Measurements from ENCODE around the gene FITM2.
"Not testable (repeated sequence)": the region's sequence is repeated elsewhere in the genome, so short reads cannot be mapped to it uniquely, and the experiment has no call there.

The FITM2 gene

DNA sequence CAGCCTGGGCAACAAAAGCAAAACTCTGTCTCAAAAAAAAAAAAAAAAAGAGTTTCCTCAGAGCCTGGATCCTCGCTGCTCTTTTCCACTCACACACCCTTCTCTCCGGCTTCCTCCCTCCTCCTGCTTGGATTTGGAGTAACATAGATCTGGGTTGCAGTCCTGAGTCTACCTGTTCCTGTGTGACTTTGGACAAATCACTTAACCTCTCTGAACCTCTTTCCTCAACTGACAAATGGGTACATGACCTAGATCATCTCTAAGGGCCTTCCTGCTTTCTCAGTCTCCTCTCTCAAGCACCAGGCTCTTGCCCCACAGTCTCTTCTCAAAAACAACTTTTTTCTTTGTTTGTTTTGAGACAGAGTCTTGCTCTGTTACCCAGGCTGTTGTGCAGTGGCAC lies 20.2 kb upstream of the FITM2 start:
- no peak for DNase-seq (ENCODE audit: low spot score)

DNA sequence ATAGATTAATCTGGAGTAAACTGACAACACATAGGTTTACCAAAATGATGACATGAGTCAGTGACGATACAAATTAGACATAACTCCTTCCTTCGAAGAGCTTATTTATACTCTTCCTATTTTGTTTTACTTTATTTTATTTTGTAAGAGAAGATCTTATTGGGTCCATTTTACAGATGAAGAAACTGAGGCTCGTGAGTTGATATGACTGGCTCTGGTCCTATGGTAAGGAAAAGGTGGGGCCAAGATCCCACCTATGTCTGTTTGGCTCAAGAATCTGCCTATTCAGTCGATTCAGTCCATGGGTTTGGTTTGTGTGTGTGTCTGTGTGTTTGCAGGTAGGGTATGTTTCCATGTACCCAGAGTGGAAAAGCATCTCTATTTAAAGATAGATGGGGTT lies 17.4 kb upstream of the FITM2 start:
- DNase-seq (ENCODE audit: low spot score), result no peak

DNA sequence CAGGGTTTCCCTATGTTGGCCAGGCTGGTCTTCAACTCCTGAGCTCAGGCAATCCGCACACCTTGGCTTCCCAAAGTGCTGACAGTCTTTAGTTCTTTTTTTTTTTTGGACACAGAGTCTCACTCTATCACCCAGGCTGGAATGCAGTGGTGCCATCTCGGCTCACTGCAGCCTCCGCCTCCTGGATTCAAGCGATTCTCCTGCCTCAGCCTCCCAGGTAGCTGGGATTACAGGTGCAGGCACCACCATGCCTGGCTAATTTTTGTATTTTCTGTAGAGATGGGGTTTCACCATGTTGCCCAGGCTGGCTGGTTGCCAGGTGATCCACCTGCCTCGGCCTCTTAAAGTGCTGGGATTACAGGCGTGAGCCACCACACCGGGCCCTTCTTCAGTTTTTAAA lies 16.7 kb upstream of the FITM2 start:
- DNase-seq (ENCODE audit: low spot score), result not testable (repeated sequence)

DNA sequence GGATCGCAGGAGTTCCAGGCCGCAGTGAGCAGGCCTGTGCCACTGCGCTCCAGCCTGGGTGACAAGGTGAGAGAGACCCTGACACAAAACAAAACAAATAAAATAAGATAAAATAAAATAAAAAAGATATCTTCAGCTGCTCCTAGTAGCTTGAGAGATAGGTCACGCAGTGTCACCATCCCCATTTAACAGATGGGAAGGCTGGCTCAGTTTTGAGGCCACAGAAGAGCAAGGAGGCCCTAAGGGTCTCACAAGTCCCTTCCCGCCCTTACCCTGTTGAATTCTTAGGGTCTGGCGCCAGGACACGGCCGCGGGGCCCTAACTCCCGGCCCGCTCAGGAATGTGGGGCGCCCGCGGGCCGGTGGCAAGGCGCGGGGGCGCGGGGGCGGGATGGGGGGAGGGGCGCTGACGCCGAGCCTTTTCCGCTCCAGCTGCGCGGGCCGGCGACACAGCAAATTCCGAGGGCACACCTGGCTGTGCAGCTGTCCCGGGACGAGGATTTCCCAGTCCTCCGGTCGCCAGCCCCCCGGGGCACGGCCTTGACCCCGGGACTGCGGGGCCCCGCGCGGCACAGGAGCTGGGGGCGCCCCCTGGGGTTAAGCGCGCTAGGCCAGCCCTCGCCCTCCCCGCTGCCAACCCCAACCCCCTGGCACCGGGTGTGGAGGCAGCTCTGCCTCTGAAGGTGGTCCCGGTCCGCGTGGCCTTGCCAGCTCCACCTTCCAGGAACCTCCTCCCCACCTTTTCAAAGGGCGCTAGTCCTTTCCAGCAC lies 15.6 kb upstream of the FITM2 start:
- DNase-seq (ENCODE audit: low spot score), result peak; percentile 74

DNA sequence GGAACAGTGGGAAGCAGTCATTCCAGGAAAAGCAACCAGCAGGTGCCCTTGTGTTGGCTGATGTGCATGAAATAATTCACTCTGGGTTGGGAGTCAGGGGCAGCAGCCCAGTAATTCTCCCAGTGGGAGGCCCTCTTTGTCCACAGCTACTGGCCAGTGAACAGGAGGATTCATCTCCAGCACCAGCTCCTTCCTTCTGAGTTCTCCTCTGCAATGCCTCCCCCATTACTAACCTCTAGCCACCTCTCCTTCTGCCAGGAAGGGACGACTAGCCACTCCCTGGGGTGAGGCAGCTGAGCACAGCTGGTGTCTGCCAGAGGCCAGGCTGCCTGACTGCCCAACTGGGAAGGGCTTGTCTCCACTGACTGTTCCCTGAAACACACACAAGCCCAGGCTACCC lies 13.3 kb upstream of the FITM2 start:
- DNase-seq (ENCODE audit: low spot score), result peak; percentile 60

DNA sequence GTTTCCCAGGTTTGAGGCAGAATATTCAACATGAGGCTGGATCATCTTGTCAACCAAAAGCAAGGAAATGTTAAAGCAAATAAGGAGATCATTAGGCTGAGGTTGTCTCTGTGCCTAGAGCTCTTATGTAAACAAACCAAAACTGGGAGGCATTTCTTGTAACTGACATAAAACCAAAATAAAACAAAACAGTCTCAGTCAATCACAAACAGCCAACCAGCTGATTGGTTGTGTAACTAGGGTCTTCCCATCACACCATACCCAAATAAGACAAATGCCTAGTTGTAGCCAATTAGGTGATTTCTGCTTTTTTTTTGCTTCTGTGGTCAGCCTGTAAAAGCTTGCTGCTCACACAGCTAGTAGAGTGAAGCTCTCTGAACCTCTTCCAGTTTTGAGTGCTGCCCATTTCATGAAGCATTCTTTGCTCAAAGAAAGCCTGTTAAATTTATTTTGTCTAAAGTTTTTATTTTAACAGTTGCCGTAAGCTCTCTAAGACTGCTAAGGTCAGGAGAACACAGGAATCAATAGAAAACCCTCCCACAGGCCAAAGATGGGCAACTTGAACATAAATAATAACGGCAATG lies 8.9 kb upstream of the FITM2 start:
- no peak for DNase-seq (ENCODE audit: low spot score)

DNA sequence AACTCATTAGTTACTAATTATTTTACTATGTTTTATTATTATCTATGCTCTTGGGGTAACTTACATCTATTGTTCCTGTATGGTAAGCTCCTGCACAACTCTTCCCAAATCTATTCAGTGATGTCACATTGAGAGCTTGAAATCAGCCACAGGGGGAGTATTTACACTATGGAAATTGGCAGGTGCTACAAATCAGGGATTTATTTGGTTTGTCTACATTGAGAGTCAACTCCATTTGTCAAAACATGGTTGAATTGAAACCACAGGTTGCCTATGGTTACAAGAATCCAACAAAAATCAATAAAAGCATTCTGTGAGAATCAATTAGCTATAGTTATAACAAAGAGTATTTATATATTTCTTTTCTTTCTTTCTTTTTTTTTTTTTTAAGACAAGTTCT lies 3.9 kb upstream of the FITM2 start:
- no peak for DNase-seq (ENCODE audit: low spot score)

DNA sequence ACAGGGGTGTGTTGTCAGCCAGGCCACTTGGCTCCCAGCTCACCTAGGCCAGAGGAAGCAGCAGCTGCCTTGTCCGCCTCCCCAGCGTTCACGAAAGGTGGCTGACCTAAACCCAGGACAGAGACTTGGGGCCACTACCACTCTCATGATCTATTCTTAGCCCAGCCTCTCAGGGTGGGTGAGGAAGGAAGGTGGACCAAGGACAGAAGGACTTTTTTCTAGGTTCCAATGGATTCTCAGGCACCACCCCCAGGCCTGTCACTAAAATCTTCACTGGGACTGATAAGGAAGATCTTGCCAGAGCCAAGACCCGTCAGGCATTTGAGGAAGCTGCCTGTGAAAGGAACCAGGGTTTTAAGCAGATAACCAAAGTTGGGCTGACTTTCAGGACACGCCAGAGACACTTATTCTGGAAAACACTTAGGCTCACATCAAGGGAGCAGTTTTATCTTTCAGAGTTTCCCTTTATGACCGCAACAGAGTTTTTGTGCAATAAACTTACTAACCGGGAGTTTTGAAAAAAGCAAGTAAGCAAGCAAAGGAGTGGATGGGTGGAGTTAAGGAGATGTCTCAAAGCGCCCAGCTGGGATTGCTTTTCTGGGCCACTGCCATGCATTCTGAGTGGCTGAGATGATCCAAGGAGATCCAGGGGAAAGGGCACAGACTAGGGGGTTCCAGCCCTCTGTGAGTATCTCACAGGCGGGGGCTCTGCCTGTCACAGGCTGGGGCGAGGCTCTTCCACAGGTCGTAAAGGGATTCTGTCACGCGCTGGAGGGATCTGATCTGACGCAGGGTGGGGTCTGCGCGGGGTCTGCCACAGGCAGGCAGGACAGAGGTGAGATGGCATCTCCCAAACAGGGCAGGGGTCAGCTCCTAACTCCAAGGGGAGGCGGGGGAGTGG lies 989 bp downstream of the FITM2 start:
- DNase-seq (ENCODE audit: low spot score), result peak; percentile 18

DNA sequence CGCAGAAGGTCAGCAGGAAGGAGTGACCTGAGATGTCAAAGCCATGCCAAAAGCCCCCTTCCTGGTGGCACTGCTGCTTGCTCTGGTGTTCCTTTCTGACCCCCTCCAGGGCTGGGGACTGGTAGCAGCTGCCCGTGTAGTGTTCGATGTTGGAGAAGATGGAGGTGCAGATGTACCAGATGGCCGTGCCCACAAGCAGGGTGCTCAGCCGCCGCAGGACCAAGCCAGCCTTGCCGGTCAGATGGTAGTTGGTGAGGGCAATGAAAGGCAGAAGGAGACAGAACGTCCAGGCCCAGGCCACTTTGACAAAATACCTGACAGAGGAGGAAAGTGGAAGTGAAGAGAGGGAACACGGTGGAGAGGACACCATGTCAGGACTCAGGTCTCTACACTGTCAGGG lies 4.1 kb downstream of the FITM2 start:
- no peak for DNase-seq (ENCODE audit: low spot score)

DNA sequence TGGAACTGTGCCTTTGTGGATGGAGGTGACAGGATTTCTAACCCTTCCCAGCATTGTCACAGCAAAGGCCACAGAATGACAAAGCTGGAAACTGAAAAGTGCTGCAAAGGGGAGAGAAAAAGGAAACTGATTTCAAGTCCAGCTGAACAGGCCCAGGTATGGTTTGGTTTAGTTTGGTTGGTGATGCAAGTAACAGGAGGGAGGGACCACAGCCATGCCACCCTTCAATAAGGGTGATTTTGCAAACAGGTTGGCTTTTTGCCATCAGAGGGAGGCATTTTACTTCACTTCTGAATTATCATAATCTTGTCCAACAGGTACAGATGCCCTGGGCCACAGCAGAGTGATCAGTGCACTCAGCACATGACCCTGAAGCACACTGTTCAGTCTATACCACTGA lies 6.6 kb downstream of the FITM2 start:
- no peak for DNase-seq (ENCODE audit: low spot score)

DNA sequence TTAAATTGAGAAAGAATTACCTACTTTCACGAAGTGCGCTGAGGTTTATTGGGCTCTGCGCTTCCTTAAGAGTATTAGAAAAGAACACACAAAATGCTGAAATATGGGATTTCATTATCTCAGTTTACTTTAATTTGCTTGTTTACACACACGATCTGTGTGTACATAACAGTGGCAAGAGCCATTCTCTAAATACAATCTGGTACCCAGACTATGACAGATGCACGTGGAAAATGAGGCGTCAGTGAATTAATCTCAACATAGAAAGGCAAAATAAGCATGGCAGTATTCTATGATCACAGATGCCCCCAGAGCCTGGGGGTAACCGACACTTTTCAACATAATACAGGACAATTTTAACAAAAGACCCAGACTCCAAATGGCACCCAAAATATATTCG lies 8.3 kb downstream of the FITM2 start:
- no peak for DNase-seq (ENCODE audit: low spot score)

DNA sequence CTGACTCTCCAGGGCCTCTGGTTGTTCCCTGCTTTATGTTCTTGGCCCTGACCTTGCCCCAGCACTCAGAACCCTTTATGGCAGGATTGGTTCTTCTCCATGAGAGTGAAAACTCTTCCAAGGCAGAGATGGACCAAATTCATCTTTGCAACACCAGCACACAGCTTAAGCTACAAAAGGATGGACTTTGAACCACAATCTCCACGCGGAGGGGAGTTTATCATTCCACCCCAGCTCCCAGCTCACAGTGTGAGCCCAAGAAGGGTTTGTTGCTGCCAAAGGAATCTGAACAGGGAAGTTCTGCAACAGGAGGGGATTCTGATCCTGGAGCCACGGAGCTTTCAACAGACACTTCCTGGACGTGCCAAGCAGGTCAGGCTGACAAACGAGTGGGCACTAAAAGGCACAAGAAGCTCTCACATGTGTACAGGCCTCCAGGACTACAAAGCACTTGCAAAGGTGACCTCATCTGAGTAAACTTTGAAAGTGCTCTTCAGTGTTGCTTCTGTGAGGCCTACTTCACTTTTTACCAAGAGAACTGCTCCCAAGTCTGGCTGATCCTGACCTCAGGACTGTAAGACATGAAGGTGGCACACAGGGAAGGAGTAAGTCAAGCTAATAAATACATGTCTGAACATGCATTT lies 8.9 kb downstream of the FITM2 start:
- no peak for DNase-seq (ENCODE audit: low spot score)

DNA sequence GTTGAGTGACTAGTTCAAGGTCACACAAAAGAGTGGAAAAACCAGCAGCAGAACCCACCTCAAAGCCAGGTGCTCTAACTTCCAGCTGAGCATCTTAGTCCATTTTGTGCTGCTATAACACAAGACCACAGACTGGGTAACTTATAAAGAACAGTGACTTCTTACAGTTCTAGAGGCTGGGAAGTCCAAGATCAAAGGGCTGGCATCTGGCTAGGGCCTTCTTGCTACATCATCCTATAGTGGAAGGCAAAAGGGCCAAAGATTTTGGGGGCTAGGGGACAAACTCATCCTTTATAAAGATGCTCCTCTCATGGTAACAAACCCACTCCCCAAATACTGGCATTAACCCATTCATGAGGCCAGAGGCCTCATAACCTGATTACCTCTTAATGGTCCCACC lies 9.7 kb downstream of the FITM2 start:
- DNase-seq (ENCODE audit: low spot score), result no peak

DNA sequence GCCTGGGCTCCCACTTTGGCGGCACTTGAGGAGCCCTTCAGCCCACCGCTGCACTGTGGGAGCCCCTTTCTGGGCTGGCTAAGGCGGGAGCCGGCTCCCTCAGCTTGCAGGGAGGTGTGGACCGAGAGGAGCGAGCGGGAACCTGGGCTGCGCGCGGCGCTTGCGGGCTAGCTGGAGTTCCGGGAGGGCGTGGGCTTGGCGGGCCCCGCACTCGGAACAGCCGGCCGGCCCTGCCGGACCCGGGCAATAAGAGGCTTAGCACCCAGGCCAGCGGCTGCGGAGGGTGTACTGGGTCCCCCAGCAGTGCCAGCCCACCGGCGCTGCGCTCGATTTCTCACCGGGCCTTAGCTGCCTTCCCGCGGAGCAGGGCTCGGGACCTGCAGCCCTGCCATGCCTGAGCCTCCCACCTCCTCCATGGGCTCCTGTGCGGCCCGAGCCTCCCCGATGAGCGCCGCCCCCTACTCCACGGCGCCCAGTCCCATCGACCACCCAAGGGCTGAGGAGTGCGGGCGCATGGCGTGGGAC lies 11.9 kb downstream of the FITM2 start:
- DNase-seq (ENCODE audit: low spot score), result not testable (repeated sequence)

DNA sequence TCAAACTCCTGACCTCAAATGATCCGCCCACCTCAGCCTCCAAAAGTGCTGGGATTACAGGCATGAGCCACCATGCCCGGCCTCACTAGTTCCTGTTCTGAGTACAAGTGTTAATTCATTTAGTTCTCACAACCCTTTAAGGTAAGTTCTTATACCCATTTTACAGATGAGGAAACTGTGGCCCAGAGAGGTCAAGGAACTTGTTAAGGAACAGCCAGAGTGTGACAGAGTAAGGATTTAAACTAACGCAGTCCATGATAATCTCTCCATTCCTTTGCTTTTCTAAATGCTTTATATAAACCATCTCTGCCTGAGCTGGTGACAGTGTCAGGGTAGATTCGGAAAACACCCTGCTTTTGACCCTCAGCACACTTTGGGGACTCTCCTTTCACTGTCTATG lies 13.3 kb downstream of the FITM2 start:
- no peak for DNase-seq (ENCODE audit: low spot score)

DNA sequence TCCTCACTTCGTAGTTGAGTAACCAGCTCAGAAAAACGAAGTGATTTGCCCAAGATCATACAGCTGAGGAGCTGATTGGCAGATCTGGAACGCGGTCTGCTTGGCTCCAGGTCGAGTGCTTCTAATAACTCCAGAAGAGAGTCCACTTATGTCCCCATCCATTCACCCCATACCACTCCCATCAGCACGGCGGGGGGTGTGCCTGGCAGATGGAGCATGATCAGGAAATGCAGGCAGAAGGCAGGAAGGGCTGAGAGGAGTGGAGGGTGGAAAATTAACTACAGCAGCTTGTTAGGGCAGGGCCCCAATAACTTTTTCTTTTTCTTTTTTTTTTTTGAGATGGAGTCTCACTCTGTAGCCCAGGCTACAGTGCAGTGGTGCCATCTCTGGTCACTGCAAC lies 15.0 kb downstream of the FITM2 start:
- no peak for DNase-seq (ENCODE audit: low spot score)

DNA sequence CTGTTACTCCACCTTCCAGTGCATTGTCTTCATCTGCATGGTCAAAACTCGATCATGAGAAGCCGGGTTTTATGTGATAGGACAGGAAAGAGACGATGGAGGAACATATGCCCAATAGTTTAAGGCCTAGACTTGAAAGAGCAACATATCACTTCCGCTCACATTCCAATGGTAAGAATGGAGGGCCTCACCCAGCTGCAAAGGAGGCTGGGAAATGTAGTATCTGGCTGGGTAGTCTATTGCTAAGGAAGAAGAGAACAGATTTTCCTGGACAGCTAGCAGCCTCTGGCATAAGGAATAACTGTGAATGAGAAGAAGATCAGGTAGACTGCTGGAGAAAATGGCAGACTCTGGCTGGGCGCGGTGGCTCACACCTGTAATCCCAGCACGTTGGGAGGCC lies 19.2 kb downstream of the FITM2 start:
- no peak for DNase-seq (ENCODE audit: low spot score)

DNA sequence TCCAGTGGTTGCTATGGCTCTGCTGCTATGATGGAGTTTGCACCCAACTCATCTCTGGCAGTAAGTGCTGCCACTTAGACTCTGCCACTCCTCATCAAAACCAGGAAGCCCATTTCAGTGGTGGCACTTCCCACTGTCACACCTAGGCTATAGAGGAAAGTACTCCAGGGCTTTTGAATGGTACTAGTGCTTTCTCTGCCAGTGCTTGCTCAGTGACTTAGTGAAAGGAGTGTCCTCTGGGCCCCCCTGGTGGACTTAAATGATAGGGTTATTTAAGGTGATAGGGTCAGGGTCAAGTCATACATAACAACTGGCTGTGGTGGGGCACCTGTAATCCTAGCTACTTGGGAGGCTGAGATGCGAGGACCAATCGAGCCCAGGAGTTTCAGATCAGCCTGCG lies 22.8 kb downstream of the FITM2 start:
- DNase-seq (ENCODE audit: low spot score), result no peak

DNA sequence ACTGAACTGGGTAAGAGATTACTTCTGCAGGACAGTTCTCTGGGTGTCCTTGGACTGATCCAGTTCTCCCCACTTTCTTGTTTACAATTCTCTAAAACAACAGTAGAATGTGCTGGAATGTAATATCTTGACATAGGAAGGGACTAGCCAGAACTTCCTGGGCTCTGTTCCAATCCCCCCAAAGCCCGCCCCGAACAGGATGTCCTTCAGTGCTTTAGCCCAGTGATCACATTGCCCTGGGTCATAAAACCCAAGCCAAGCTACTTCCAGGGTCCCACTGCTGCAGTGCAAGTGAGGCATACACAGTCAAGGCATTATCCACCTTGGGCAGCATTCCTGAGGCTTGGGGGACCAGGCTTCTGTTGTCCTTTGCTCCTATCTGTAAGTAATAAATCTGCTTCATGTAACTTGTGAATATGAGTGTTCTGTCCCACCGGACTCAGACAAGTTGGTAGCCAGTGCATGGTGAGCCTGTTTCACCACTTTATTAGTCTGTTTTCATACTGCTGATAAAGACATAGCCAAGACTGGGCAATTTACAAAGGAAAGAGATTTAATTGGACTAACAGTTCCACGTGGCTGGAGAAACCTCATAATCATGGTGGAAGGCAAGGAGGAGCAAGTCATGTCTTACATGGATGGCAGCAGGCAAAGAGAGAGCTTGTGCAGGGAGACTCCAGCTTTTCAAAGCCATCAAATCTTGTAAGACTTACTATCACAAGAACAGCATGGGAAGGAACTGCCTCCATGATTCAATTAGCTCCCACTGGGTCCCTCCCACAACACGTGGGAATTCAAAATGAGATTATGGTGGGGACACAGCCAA lies 23.5 kb downstream of the FITM2 start:
- DNase-seq (ENCODE audit: low spot score), result no peak

DNA sequence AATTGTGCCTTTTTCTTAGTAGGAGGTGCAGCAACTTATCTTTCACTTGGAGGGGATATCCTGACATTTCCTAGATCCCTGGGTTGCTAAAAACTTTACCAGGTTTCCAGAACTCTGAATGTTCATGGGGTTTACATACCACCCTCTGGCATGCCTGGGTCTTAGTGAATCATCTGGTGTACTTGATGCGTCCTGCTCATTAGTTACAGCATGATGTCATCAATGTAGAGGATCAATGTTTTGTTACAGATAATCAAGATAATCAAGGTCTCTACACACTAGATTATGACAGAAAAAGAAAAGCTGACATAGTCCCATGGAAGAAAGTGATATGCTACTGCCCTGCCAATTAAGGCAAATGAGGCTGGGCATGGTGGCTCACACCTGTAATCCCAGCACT lies 27.0 kb downstream of the FITM2 start:
- DNase-seq (ENCODE audit: low spot score), result no peak

DNA sequence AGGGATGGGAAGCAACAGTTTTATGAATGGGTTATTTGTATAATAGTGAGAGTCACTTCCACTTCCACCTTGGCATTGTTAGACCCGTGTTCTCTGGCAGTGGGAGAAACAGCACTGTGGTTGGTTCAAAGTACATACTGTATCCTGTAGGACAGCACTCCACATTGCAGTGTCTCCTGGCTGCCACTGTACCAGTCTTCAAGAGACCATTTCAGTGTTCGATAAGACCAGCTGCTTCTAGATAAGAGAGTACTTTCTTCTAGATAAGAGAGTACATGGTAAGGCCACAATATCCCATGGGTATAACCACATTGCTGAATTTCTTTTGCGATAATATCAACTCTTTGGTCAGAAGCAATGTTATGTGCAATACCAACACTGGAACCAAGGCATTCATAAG lies 28.8 kb downstream of the FITM2 start:
- no peak for DNase-seq (ENCODE audit: low spot score)
